Trophoblast cell (in vitro differentiated cells and primary cell): ENCODE results near the gene CEP162.
"Not testable (repeated sequence)": the region's sequence is repeated elsewhere in the genome, so short reads cannot be mapped to it uniquely, and the experiment has no call there.

ENCODE experiments used
- DNase-seq, 2 donors: peaks; one replicate each; pipeline ENCODE4 v3.0.0-alpha.2; 2016
- H2AFZ ChIP-seq: 2 replicates; pipeline ENCODE4 v1.6.1; 2013; ENCODE audit warnings: low read length, moderate library complexity, mild to moderate bottlenecking; ENCODE audit not compliant: insufficient read depth, poor library complexity
- H2AK5ac ChIP-seq: 2 replicates; pipeline ENCODE4 v1.6.1; 2013; ENCODE audit warnings: mild to moderate bottlenecking, low read length
- H2BK120ac ChIP-seq: 2 replicates; pipeline ENCODE4 v1.6.1; 2013; ENCODE audit warnings: low read length, mild to moderate bottlenecking, moderate library complexity; ENCODE audit not compliant: insufficient read depth, poor library complexity
- H2BK12ac ChIP-seq: 2 replicates; pipeline ENCODE4 v1.6.1; 2013; ENCODE audit warnings: mild to moderate bottlenecking, low read length, moderate library complexity
- H2BK5ac ChIP-seq: 2 replicates; pipeline ENCODE4 v1.6.1; 2013; ENCODE audit warnings: low read length, low read depth, moderate library complexity, mild to moderate bottlenecking; ENCODE audit not compliant: poor library complexity
- H3K14ac ChIP-seq: 2 replicates; pipeline ENCODE4 v1.6.1; 2013; ENCODE audit warnings: mild to moderate bottlenecking, low read length
- H3K18ac ChIP-seq: 2 replicates; pipeline ENCODE4 v1.6.1; 2013; ENCODE audit warnings: mild to moderate bottlenecking, low read length
- H3K23ac ChIP-seq: 2 replicates; pipeline ENCODE4 v1.6.1; 2013; ENCODE audit warnings: low read length
- H3K27ac ChIP-seq: 2 replicates; pipeline ENCODE4 v1.5.1; 2013; ENCODE audit warnings: low read depth, mild to moderate bottlenecking, inconsistent platforms, low read length, moderate library complexity
- H3K27me3 ChIP-seq: 2 replicates; pipeline ENCODE4 v1.6.1; 2013; ENCODE audit warnings: inconsistent platforms, mild to moderate bottlenecking, low read length, moderate library complexity; ENCODE audit not compliant: insufficient read depth
- H3K36me3 ChIP-seq, 2 experiments: 1 replicate in 1 of 2; 2 replicates in 1 of 2; pipeline ENCODE4 v1.6.1; 2013; ENCODE audit warnings: low read length in 2 of 2, mild to moderate bottlenecking in 2 of 2, moderate library complexity in 1 of 2; ENCODE audit not compliant: insufficient read depth in 2 of 2, control insufficient read depth in 1 of 2
- H3K4ac ChIP-seq: 2 replicates; pipeline ENCODE4 v1.6.1; 2013; ENCODE audit warnings: low read depth, mild to moderate bottlenecking, low read length, moderate library complexity
- H3K4me1 ChIP-seq, 2 experiments: 1 replicate in 1 of 2; 2 replicates in 1 of 2; pipeline ENCODE4 v1.6.1; 2013; ENCODE audit warnings: low read length in 2 of 2, mild to moderate bottlenecking in 2 of 2, moderate library complexity in 1 of 2; ENCODE audit not compliant: insufficient read depth in 2 of 2, control insufficient read depth in 1 of 2
- H3K4me2 ChIP-seq: 2 replicates; pipeline ENCODE4 v1.6.1; 2013; ENCODE audit warnings: inconsistent platforms, mild to moderate bottlenecking, low read length, moderate library complexity
- H3K4me3 ChIP-seq: 2 replicates; pipeline ENCODE4 v1.5.1; 2013; ENCODE audit warnings: mild to moderate bottlenecking, low read depth, low read length, inconsistent platforms
- H3K79me1 ChIP-seq: one replicate; pipeline ENCODE4 v1.6.1; 2013; ENCODE audit warnings: low read length
- H3K79me2 ChIP-seq: 2 replicates; pipeline ENCODE4 v1.6.1; 2013; ENCODE audit warnings: low read length, mild to moderate bottlenecking; ENCODE audit not compliant: control insufficient read depth, insufficient read depth, poor library complexity
- H3K9ac ChIP-seq: 2 replicates; pipeline ENCODE4 v1.6.1; 2013; ENCODE audit warnings: mild to moderate bottlenecking, low read length
- H3K9me3 ChIP-seq: 2 replicates; pipeline ENCODE4 v1.6.1; 2013; ENCODE audit warnings: low read depth, mild to moderate bottlenecking, control low read depth, inconsistent platforms, low read length; ENCODE audit not compliant: insufficient read depth
- H4K12ac ChIP-seq: 2 replicates; pipeline ENCODE4 v1.6.1; 2013; ENCODE audit warnings: low read depth, mild to moderate bottlenecking, low read length, moderate library complexity
- H4K8ac ChIP-seq: 2 replicates; pipeline ENCODE4 v1.6.1; 2013; ENCODE audit warnings: low read depth, mild to moderate bottlenecking, low read length, moderate library complexity
- H4K91ac ChIP-seq: one replicate; pipeline ENCODE4 v1.6.1; 2013; ENCODE audit warnings: low read depth, mild to moderate bottlenecking, low read length, moderate library complexity
- WGBS: extraction: QIAGEN DNeasy Blood & Tissue Kit; methylation state at CpG from one replicate; pipeline ENCODE4 v1.1.7; 2013; ENCODE audit warnings: missing lambda C conversion rate; ENCODE audit not compliant: insufficient read length, insufficient coverage; ENCODE audit errors: extremely low coverage; 5-methylcytosine and 5-hydroxymethylcytosine counted together

Gene CEP162

GRCh38 chr6:84199987-84200386, 27.5 kb downstream of the CEP162 start:
- not testable (repeated sequence) for H2BK12ac ChIP-seq, H3K4me3 ChIP-seq, H3K14ac ChIP-seq, H2BK120ac ChIP-seq, H4K12ac ChIP-seq, H3K27me3 ChIP-seq, H3K79me2 ChIP-seq, H2AFZ ChIP-seq, H3K4me1 ChIP-seq, H2AK5ac ChIP-seq, H3K9me3 ChIP-seq, H3K79me1 ChIP-seq, H3K27ac ChIP-seq, H3K23ac ChIP-seq, H2BK5ac ChIP-seq, H3K18ac ChIP-seq, H3K4ac ChIP-seq, H3K9ac ChIP-seq, H4K8ac ChIP-seq, H3K36me3 ChIP-seq, H4K91ac ChIP-seq, H3K4me2 ChIP-seq
- no CpG with 5 or more reads among the region's 6 CpGs for WGBS
- DNase-seq = peak in 1 of 2 donors; percentile 6

- H4K91ac ChIP-seq = no peak overlapping the region
- no peak overlapping the region for H4K12ac ChIP-seq
- H2AK5ac ChIP-seq = no peak overlapping the region
- no peak overlapping the region for H3K18ac ChIP-seq
- no peak overlapping the region for H2BK120ac ChIP-seq
- H3K79me2 ChIP-seq = no peaks in the 10 kb centered on the region
- no peak overlapping the region for H3K4me2 ChIP-seq
- H3K4me1 ChIP-seq = no peaks in the 10 kb centered on the region
- no peak overlapping the region for H3K23ac ChIP-seq
- H2AFZ ChIP-seq = no peak overlapping the region
- no CpG with 5 or more reads among the region's 2 CpGs for WGBS
- H3K9ac ChIP-seq = no peak overlapping the region
- no peak overlapping the region for H2BK5ac ChIP-seq
- H3K14ac ChIP-seq = no peak overlapping the region
- no peak overlapping the region for H3K27ac ChIP-seq
- no peak for DNase-seq
- H2BK12ac ChIP-seq = no peak overlapping the region
- H3K4ac ChIP-seq = no peak overlapping the region
- no peak overlapping the region for H3K4me3 ChIP-seq
- no peaks in the 10 kb centered on the region for H3K27me3 ChIP-seq
- no peaks in the 10 kb centered on the region for H3K9me3 ChIP-seq
- no peak overlapping the region for H4K8ac ChIP-seq
- H3K79me1 ChIP-seq = no peaks in the 10 kb centered on the region
- H3K36me3 ChIP-seq = peaks cover 5 to 6% of the 10 kb centered on the region in 2 experiments
Observed at GRCh38 chr6:84197708-84198107, 29.7 kb downstream of the CEP162 start.

- Histone ChIP-seq H3K27me3 (no peaks in the 10 kb centered on the region), H2BK5ac (no peak overlapping the region), H3K14ac (no peak overlapping the region), H3K36me3 (peaks cover 7 to 8% of the 10 kb centered on the region in 2 experiments), H3K27ac (no peak overlapping the region), H3K18ac (no peak overlapping the region), H3K9ac (no peak overlapping the region), H4K91ac (no peak overlapping the region), H4K8ac (no peak overlapping the region), H3K79me2 (no peaks in the 10 kb centered on the region), H3K4ac (no peak overlapping the region), H3K4me2 (no peak overlapping the region), H3K4me3 (no peak overlapping the region), H2AK5ac (no peak overlapping the region), H4K12ac (no peak overlapping the region), H2BK120ac (no peak overlapping the region), H2AFZ (no peak overlapping the region), H3K4me1 (no peaks in the 10 kb centered on the region), H2BK12ac (no peak overlapping the region), H3K79me1 (no peaks in the 10 kb centered on the region), H3K23ac (no peak overlapping the region), H3K9me3 (no peaks in the 10 kb centered on the region)
- DNase-seq = no peak
- WGBS = no CpG with 5 or more reads among the region's 2 CpGs
Observed at GRCh38 chr6:84193114-84193708, 34.2 kb downstream of the CEP162 start.

- WGBS = no CpG with 5 or more reads among the region's 2 CpGs
- H3K79me1 ChIP-seq = no peaks in the 10 kb centered on the region
Observed at GRCh38 chr6:84191802-84192201, 35.6 kb downstream of the CEP162 start.

More at GRCh38 chr6:84191802-84192201, 35.6 kb downstream of the CEP162 start:
- Histone ChIP-seq H3K79me2 (no peaks in the 10 kb centered on the region), H3K27ac (no peak overlapping the region), H4K91ac (no peak overlapping the region), H2AFZ (no peak overlapping the region), H3K4me1 (no peaks in the 10 kb centered on the region), H3K18ac (no peak overlapping the region), H2BK120ac (no peak overlapping the region), H2BK12ac (no peak overlapping the region), H3K36me3 (peaks cover 7 to 8% of the 10 kb centered on the region in 2 experiments), H2BK5ac (no peak overlapping the region), H3K23ac (no peak overlapping the region), H4K12ac (no peak overlapping the region), H3K14ac (no peak overlapping the region), H2AK5ac (no peak overlapping the region), H3K9ac (no peak overlapping the region), H3K4me2 (no peak overlapping the region), H3K9me3 (no peaks in the 10 kb centered on the region), H4K8ac (no peak overlapping the region), H3K4ac (no peak overlapping the region), H3K4me3 (no peak overlapping the region), H3K27me3 (no peaks in the 10 kb centered on the region)
- no peak for DNase-seq
